Tongue (tissue), 2 donors: ENCODE results near the gene CELSR2. TPM values are rescaled to one million over a fixed set of nuclear protein-coding genes. Genes with fewer than 3 reads are reported as not detected.

Experiments used
- DNase-seq: peaks from one replicate; pipeline ENCODE4 v3.0.0-alpha.2; 2015
- total RNA-seq: library from RNA; depleted of rRNA; stranded (reverse); fragments of >200 nt; gene quantifications from one replicate; pipeline ENCODE4 v1.2.3, GENCODE V29; 2014

The CELSR2 gene
- total RNA-seq, 1 donor from 2014 or later, result 16.7 TPM

DNA sequence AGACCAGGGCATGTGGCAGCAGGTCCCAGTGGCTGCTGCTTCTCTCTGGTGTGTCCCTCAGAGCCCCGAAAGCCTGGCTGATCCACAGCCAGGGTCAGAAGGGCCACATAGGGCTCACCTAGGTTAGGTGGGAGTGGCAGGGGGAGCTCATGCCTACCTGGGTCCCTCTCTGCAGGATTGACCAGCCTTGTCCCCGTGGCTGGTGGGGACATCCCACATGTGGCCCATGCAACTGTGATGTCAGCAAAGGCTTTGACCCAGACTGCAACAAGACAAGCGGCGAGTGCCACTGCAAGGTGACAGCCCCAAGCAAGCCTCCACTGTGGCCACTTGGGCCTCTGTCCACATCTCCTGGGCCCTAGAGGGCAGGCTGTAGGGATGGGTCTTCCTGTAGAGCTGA is 15.7 kb downstream of the CELSR2 start:
- DNase-seq, result no peak

DNA sequence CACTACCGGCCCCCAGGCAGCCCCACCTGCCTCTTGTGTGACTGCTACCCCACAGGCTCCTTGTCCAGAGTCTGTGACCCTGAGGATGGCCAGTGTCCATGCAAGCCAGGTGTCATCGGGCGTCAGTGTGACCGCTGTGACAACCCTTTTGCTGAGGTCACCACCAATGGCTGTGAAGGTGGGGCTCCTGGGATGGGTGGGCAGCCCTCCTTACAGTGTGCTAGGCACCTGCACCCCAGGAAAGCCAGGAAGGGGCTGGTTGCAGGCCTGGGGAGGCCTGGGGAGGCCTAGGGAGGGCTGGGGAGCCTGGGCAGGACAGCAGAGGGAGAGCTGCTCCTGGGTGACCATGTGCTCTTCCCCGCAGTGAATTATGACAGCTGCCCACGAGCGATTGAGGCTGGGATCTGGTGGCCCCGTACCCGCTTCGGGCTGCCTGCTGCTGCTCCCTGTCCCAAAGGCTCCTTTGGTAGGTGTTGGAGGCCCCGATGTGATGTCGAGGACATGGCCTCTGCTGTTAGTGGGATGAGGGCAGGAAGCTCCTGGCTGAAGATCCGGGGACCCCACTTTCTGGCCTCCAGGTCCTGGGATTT is 16.5 kb downstream of the CELSR2 start:
- DNase-seq, result no peak

DNA sequence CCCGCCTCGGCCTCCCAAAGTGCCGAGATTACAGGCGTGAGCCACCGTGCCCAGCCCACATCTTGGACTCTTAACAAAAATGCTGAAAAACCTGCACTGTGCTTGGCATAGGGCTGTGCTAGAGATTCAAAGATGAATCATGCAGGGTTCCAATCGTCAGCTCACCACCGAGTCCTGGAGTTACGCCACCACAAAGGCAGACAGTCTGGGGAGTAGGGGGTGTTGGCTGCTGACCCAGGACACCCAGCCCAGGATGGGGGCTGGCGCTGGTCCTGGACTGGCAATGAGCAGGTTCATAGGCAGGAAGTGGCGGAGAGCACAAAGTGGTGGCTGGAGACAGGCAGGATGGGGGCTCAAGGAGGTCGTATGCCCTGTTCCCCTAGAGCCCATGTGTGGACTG is 17.6 kb downstream of the CELSR2 start:
- DNase-seq, result no peak

GRCh38 chr1:109267743-109268300 is 18.5 kb downstream of the CELSR2 start:
- DNase-seq, result no peak

GRCh38 chr1:109268431-109269211 is 19.3 kb downstream of the CELSR2 start:
- no peak for DNase-seq

- DNase-seq, result no peak
These were observed 20.1 kb downstream of the CELSR2 start for GRCh38 chr1:109269212-109269980.

DNA sequence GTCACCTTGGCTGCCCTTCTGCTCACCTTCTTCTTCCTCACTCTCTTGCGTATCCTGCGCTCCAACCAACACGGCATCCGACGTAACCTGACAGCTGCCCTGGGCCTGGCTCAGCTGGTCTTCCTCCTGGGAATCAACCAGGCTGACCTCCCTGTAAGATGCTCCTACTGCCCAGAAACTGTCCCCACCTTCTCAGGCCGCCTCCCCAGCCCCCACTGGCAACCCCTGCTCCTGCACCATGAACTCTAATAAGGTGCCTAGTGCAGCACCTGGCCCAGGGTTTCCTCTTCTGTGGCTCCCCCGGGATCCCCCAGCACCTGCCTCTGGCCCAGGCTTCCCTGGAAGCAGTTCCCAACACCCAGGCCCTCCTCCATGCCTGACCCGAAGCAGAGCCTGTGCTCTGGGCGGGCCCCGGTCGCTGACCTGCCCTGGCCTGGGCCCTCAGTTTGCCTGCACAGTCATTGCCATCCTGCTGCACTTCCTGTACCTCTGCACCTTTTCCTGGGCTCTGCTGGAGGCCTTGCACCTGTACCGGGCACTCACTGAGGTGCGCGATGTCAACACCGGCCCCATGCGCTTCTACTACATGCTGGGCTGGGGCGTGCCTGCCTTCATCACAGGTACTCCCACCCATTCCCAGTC is 20.8 kb downstream of the CELSR2 start:
- DNase-seq, result no peak

DNA sequence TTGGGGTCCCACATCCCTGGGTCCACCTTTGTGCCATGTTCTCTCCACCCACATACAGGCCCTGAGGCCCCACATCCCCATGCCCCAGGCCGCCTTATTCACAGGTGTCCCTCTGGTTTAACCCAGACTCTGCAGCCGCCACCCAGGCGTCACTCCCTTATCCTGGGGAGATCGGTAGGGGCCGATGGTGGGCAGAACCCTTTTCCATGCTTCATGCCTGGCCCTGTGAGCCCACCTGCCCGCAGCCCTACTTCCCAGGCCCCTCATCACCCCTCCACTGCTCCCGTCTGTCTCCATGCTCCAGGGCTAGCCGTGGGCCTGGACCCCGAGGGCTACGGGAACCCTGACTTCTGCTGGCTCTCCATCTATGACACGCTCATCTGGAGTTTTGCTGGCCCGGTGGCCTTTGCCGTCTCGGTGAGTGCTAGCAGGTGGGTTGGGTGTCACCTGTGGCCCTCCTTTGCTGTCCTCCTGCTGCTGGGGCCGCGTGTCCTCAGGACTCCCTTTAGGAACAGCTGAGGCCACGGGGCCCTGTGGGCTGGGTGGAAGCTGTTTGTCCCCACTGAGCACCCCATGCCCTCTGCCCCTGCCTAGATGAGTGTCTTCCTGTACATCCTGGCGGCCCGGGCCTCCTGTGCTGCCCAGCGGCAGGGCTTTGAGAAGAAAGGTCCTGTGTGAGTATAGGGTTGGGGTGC is 21.4 kb downstream of the CELSR2 start:
- no peak for DNase-seq

DNA sequence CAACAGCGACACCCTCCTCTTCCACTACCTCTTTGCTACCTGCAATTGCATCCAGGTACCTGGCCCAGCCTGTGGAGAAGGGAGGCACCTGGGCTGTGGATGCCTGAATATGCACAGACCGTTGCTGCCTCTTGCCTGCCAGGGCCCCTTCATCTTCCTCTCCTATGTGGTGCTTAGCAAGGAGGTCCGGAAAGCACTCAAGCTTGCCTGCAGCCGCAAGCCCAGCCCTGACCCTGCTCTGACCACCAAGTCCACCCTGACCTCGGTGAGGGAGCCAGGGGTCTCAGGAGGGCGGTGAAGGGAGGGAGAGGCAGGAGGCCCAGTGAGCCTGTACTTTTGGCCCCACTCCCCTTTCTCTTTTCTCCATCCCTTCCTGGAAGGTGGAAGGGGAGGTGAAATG is 22.1 kb downstream of the CELSR2 start:
- DNase-seq, result no peak

DNA sequence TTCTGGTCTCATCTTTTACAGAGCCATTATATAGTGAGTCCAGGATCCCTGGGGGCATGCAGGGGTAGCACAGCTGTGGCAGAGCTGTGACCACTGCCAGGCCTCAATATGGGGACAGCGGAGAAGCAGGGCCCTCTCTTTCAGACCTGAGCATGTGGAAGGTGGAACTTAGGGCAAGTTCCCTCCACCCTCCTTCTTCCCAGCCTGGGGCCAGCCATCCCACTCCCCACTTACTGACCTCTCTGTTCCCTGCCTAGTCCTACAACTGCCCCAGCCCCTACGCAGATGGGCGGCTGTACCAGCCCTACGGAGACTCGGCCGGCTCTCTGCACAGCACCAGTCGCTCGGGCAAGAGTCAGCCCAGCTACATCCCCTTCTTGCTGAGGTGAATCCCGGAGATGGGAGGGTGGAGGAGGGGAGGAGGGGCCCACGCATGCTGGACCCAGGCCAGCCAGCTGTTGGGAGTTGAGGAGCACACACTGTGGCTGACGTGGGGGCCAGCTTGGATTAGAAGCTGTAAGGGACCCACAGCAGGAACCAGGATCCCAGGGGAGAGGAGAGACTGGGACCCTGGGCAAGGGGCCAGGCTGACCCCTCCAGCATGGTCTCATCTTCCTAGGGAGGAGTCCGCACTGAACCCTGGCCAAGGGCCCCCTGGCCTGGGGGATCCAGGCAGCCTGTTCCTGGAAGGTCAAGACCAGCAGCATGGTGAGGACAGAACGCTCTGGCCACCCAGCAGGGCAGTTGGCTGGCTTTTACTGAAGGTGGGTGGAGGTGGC is 22.9 kb downstream of the CELSR2 start:
- DNase-seq, result peak; percentile 46

DNA sequence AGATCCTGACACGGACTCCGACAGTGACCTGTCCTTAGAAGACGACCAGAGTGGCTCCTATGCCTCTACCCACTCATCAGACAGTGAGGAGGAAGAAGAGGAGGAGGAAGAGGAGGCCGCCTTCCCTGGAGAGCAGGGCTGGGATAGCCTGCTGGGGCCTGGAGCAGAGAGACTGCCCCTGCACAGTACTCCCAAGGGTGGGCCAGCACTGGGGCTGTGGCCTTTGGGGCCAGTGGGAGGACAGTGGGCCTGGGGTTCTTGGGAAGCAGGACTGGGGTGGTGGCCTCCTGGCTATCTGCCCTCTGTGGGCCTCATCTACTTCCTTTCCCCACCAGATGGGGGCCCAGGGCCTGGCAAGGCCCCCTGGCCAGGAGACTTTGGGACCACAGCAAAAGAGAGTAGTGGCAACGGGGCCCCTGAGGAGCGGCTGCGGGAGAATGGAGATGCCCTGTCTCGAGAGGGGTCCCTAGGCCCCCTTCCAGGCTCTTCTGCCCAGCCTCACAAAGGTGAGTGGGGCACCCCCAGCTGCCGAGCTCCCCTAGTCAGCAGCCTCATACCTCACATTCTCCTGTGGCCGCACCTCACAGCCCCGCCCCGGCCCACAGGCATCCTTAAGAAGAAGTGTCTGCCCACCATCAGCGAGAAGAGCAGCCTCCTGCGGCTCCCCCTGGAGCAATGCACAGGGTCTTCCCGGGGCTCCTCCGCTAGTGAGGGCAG is 23.6 kb downstream of the CELSR2 start:
- DNase-seq, result no peak

GRCh38 chr1:109273570-109274288 is 24.4 kb downstream of the CELSR2 start:
- DNase-seq, result no peak

DNA sequence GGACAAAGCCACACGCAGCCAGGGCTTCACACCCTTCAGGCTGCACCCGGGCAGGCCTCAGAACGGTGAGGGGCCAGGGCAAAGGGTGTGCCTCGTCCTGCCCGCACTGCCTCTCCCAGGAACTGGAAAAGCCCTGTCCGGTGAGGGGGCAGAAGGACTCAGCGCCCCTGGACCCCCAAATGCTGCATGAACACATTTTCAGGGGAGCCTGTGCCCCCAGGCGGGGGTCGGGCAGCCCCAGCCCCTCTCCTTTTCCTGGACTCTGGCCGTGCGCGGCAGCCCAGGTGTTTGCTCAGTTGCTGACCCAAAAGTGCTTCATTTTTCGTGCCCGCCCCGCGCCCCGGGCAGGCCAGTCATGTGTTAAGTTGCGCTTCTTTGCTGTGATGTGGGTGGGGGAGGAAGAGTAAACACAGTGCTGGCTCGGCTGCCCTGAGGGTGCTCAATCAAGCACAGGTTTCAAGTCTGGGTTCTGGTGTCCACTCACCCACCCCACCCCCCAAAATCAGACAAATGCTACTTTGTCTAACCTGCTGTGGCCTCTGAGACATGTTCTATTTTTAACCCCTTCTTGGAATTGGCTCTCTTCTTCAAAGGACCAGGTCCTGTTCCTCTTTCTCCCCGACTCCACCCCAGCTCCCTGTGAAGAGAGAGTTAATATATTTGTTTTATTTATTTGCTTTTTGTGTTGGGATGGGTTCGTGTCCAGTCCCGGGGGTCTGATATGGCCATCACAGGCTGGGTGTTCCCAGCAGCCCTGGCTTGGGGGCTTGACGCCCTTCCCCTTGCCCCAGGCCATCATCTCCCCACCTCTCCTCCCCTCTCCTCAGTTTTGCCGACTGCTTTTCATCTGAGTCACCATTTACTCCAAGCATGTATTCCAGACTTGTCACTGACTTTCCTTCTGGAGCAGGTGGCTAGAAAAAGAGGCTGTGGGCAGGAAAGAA is 25.5 kb downstream of the CELSR2 start:
- peak; percentile 38 for DNase-seq

GRCh38 chr1:109275706-109276345 is 26.5 kb downstream of the CELSR2 start:
- DNase-seq, result no peak

DNA sequence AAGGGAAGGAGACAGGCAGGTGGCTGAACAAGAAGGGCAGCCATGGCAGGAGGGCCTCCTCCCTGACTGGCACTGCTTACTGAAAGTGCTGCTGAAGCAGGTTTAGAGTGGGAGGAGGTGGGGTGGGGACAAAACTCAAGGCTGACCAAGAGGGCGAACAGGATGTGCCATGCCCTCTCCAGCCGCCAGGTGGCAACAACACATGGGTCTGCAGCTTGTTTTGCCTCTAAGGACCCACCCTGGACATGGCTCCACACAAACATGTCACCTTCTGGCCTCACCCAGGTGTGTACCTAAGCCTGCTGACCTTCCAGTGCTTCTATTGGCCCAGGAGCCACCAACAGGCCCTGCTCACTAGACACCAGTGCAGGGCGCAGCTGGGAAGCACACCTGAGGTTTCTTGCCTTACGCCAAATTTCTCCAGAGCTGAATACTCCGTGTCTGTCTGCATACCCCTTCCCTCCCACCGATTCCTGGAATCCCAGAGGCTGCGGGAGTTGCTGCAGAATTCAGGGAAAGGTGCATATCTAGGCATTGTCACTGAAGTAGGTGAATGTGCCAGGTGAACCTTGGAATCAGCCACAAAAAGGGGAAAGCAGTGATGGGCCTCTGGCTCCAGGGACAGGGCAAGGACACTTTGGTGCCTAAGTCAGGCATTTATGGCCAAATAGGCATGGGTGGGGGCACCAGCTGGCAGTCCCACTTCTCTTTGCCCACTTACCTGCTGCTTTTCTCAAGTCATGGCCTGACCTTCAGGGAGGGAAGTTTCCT is 28.3 kb downstream of the CELSR2 start:
- DNase-seq, result peak; percentile 82

GRCh38 chr1:109279615-109280278 is 30.4 kb downstream of the CELSR2 start:
- no peak for DNase-seq

GRCh38 chr1:109280862-109281261 is 31.5 kb downstream of the CELSR2 start:
- DNase-seq, result no peak
